GM21360 (cell line): ENCODE results near the gene ZFHX3.

ENCODE experiments used
- ATAC-seq: cut with Tn5 transposase; IDR thresholded peaks from one replicate; pipeline ENCODE4 v1.9.1; 2021; ENCODE audit warnings: mild to moderate bottlenecking, moderate library complexity; ENCODE audit not compliant: unreplicated experiment

ZFHX3 gene

DNA sequence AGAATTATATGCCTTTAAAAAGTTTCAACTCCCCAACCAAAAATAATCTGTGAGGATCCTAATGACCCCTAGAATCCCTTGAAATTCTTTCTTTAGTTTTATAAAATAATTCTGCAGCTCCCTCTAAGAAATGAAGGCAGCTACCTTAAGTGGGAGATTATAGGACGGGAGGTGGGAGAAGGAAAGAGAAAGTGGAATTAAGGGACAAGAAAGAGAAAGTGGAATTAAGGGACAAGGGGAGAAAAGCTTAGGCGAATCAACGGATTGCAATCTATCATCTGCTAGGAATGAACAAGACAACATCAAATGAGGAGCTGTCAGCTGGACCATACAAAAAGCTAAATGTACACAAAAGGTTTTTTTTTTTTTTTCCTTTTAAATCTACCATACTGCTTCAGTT, 262.0 kb downstream of the ZFHX3 start:
- ATAC-seq = no peak

GRCh38 chr16:72785171-72785570, 262.8 kb downstream of the ZFHX3 start:
- ATAC-seq = no peak

GRCh38 chr16:72783716-72784318, 264.1 kb downstream of the ZFHX3 start:
- ATAC-seq = no peak

- ATAC-seq = no peak
Observed at GRCh38 chr16:72769876-72770275, 278.1 kb downstream of the ZFHX3 start.

DNA sequence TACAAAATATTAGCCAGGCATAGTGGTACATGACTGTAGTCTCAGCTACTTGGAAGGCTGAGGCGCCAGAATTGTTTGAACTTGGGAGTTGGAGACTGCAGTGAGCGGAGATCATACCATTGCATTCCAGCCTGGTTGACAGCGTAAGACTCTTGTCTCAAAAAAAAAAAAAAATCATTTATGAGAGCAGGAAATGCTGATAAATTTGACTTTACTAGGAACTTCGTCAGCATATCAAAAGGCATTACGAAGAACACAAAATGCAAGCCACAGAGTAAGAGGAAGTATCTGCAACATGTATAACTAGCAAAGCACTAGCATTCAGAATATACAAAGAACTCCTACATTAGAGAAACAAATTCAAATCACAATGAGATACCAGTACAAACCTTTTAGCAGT, 279.3 kb downstream of the ZFHX3 start:
- ATAC-seq = no peak

DNA sequence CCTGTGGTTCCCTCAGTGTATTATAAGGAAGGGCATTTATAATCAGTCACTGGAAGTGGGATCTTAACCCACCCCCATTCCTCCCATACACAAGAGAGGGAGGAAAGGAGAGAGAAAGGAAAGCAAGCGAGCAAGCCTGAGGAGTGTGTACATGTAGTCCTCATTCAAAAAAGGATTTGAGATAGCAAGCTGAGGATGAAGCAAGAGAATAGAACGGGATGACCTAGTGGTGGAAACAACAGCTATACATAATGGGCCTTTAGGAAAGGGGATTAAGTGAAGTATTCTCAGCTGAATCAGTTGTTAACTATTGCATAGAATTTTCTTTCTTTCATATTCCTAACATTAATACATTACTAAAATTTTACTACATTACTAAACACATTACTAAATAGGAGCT, 281.4 kb downstream of the ZFHX3 start:
- no peak for ATAC-seq

DNA sequence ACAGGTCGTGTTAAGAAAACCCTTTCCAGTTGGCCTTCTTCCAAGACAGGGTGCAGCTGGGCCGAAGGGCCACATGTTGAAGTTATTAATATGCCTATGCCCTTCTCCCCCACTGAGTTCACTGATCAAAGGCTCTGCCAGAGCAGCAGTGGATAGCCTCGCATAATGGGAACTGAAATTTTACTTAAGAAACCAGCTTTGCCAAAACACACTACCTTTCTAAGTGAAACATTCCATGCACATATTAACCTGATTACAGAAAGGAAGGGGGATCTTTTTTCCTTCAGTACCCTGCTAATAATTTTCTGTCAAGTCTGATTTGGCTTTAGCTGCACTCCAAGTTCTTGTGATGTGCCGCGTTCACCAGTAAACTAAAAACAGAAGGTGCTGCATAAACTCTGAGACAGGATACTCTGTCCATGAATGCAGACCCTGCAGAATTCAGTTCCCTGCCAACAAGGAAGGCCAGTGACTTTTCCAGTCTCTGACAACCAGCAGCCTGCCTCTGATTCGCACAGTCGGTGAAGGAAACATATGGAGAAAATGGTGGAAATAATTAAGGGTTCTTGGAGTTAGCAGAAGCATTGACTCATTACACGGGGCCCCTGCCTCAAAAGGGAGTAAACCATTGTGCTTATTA, 283.8 kb downstream of the ZFHX3 start:
- ATAC-seq = no peak

- no peak for ATAC-seq
Observed at GRCh38 chr16:72760581-72760980, 287.3 kb downstream of the ZFHX3 start.

DNA sequence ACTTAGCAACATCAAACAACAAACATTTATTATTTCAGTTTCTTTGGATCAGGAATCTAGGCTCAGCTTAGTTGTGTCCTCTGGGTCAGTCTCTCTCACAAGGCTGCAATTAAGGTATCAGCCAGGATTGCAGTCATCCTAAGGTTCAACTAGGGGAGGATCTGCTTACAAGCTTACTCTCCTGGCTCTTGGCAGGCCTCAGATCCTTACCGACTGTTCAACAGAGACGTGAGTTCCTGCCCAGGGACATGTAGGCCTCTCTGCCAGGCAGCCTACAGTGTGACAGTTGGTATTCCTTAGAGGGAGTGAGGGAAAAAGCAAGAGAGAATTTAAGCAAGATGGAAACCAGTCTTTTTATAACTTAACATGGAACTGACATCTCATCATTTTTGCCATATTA, 294.0 kb downstream of the ZFHX3 start:
- ATAC-seq = no peak

DNA sequence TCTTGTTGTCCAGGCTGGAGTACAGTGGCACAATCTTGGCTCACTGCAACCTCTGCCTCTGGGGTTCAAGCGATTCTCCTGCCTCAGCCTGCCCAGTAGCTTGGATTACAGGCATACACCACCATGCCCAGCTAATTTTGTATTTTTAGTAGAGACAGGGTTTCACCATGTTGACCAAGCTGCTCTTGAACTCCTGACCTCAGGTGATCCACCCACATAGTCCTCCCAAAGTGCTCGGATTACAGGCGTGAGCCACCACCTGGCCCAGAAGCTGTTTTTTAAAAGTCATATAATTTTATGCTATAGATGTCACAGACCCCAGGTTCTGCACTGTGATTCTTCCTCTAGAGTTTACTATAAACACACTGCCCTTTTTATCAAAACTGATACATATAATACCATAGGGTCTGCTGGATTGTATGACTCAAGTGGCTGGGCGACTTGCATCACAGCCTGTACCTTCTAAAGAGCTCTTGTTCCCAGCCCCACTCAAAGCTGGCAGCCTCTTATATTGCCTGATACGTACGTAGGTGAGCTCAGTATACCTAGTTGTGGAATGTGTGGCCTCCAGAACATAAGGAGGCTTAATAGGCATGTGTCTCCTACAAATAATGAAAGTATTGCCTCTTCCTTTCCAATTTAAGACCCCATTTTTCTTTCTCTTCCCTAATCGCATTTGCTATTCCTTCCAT, 295.8 kb downstream of the ZFHX3 start:
- ATAC-seq = no peak

GRCh38 chr16:72751076-72751475, 296.9 kb downstream of the ZFHX3 start:
- ATAC-seq = no peak

GRCh38 chr16:72749091-72749490, 298.8 kb downstream of the ZFHX3 start:
- no peak for ATAC-seq

DNA sequence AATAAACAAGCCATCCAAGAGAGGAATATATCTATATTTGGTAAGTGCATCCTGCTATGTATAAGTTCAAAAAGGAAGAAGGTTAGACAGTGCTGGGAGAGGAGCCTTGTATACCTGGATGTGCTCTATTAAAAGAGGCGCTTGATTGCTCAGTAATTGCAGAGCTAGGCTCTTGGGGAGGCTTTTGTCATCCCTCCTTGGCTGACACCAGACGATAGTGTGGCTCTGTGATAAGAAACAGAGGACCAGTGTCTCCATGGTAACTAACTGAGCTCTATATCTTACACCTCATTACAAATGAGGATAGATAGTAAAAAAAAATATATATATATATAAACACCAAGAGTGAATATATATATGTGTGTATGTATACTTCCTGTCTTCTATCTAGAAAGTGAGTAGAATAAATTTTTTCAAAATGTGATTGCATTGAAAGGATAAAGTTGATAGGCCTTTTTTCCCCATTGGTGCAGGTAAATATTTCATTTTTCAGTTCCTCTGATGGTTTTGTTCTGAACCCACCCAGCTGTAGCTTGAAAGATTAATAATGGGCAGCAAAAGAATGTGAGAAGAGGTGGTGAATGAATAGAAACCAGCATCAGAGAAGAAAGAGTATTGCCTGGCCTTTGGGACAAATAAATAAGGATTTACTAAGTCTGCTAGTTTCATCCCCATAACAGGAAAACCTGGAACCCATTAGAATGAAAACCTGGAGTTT, 303.7 kb downstream of the ZFHX3 start:
- no peak for ATAC-seq

GRCh38 chr16:72743011-72743761, 304.7 kb downstream of the ZFHX3 start:
- peak; percentile 63 for ATAC-seq

DNA sequence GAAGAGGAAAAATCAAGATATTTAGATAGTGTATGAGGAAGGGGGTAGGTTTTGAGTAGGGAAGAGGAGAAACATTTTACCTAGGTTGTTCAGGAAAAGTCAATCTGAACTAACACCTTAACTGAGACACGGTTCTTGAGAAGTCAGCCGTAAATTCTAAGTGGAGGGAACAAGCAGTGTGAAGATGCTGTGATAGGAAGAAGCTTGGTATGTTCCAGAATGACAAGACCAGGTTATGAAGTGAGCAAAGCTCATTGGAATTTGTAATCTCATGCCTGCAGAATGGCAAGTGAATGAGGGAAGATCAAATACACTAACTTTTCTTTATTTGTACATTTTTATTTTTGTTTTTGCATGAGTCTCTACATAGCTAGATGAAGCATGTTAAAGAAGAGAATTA, 307.6 kb downstream of the ZFHX3 start:
- ATAC-seq = no peak

DNA sequence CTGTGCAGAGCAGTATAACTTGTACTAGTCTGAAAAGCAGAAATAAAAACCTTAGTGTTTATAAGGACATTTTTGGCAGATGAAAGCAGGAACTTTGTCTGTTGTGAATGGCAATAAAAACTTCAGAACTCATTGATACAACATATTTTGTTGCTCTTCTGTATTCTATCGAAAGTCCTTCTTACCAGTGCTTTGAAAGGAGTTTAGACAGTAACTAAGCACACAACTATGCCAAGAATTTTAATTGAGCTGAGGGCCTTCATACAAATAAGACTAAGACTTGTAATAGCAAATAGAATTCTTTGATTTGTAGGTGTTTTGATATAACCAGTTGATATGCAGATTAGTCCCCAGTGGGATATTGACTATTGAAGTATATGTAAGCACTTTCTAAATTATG, 308.4 kb downstream of the ZFHX3 start:
- no peak for ATAC-seq

- ATAC-seq = no peak
Observed at GRCh38 chr16:72736074-72736473, 311.9 kb downstream of the ZFHX3 start.
